Measurements from ENCODE around the gene ARHGAP10. TPM values are rescaled to one million over a fixed set of nuclear protein-coding genes. Genes with fewer than 3 reads are reported as not detected.
"Not testable (repeated sequence)": the region's sequence is repeated elsewhere in the genome, so short reads cannot be mapped to it uniquely, and the experiment has no call there.

Gene ARHGAP10
- total and polyA plus RNA-seq, 2 donors (not counting 1 experiment from before 2014, with no cell fraction given): 0.10 to 0.34 TPM

DNA sequence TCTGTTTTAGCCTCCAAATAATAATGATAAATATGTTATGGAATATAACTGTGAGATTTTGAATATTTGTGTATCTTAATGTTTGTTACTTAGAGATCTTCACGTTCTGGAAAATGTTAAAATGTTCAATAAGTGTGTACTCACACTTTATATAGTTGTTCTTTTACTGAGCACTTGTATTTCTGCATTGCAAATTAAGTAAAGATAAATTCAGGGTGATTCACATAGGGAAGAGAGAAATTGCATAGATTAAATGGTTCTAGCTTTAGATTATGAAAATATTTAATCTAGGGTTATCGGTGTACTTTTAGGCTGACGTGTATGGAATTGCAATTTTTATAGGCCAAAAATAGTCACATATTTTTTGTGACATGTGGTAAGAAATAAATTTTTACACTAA, 148.6 kb downstream of the ARHGAP10 start:
- Histone ChIP-seq H3K27ac (ENCODE audit: low read length in 2 of 2) (no peak overlapping the region), H3K4me2 (replicated peaks; ENCODE audit: low read depth, low read length, poor library complexity, severe bottlenecking) (no peak overlapping the region)

DNA sequence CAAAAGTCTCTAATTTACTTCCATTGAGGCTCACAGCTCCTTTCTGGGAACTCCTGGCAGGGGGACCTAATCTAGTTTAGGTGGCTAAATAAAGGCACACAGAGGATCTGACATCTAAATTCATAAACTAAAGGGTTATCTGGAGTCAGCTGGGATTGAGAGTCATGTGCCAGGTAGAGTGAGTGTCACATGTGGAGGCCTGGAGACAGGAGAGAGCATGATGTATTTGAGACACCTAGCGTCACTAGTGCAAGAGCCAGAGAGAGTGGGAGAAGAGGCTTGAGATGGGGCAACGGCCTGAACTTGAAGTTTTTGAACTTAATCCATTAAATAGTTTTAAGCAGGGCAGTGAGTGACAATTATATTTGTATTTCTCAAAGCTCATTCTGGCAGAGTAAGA, 152.6 kb downstream of the ARHGAP10 start:
- no peak overlapping the region for H3K9ac ChIP-seq (ENCODE audit: low read length)
- Mint-ChIP-seq H3K4me3 (no peak overlapping the region), H3K9me3 (ENCODE audit: insufficient read depth) (peaks cover 4% of the 10 kb centered on the region), H3K27me3 (no peaks in the 10 kb centered on the region), H3K27ac (no peak overlapping the region), H3K4me1 (no peaks in the 10 kb centered on the region)
- H2AFZ ChIP-seq (ENCODE audit: insufficient read depth, low read depth, low read length, poor library complexity, severe bottlenecking): no peak overlapping the region
- ChIA-PET CTCF (interaction anchor here (2.8 kb wide), 1 partner anchor 17 kb away, joined by 10 read pairs; no protein-coding TSS in a partner anchor), POLR2A (no interaction called here)
- no peak overlapping the region for H3K4me2 ChIP-seq (replicated peaks; ENCODE audit: low read depth, low read length, poor library complexity, severe bottlenecking)
- H3K4me1 ChIP-seq (ENCODE audit: control insufficient read depth in 2 of 2, insufficient read depth in 2 of 2, low read length in 2 of 2): no peaks in the 10 kb centered on the region
- H3K9me3 ChIP-seq (ENCODE audit: control extremely low read depth in 1 of 3, control insufficient read depth in 2 of 3, insufficient read depth in 1 of 3, low read length in 2 of 3): no peaks in the 10 kb centered on the region
- H3K27me3 ChIP-seq (replicated peaks in 1 of 4; ENCODE audit: control extremely low read depth in 1 of 4, control insufficient read depth in 3 of 4, insufficient read depth in 4 of 4, low read length in 3 of 4): no peaks in the 10 kb centered on the region
- no peak overlapping the region for H3K4me3 ChIP-seq (ENCODE audit: control extremely low read depth in 1 of 5, extremely low read depth in 1 of 5, insufficient read depth in 1 of 5, low read depth in 2 of 5, low read length in 4 of 5)
- 93% methylated on average over 2 of the region's 2 CpGs for WGBS (ENCODE audit: insufficient coverage)
- H3K79me2 ChIP-seq (ENCODE audit: control insufficient read depth, insufficient read depth, low read length): no peaks in the 10 kb centered on the region
- no peak for ATAC-seq (ENCODE audit: low read depth)
- intact Hi-C loops (cut with micrococcal nuclease): no loop called here
- no peaks in the 10 kb centered on the region for H3K36me3 ChIP-seq (replicated peaks in 1 of 2; ENCODE audit: control extremely low read depth in 1 of 2, control insufficient read depth in 1 of 2, extremely low read depth in 1 of 2, insufficient read depth in 2 of 2, low read length in 1 of 2)
- TF ChIP-seq, protein P1, sequence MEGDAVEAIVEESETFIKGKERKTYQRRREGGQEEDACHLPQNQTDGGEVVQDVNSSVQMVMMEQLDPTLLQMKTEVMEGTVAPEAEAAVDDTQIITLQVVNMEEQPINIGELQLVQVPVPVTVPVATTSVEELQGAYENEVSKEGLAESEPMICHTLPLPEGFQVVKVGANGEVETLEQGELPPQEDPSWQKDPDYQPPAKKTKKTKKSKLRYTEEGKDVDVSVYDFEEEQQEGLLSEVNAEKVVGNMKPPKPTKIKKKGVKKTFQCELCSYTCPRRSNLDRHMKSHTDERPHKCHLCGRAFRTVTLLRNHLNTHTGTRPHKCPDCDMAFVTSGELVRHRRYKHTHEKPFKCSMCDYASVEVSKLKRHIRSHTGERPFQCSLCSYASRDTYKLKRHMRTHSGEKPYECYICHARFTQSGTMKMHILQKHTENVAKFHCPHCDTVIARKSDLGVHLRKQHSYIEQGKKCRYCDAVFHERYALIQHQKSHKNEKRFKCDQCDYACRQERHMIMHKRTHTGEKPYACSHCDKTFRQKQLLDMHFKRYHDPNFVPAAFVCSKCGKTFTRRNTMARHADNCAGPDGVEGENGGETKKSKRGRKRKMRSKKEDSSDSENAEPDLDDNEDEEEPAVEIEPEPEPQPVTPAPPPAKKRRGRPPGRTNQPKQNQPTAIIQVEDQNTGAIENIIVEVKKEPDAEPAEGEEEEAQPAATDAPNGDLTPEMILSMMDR (IDR thresholded peaks at IDR 0.05): no peak
- DNase-seq: no peak
- no peaks in the 10 kb centered on the region for H4K20me1 ChIP-seq (ENCODE audit: control insufficient read depth, insufficient read depth, low read length, poor library complexity, severe bottlenecking)
- H3K27ac ChIP-seq (ENCODE audit: low read length in 2 of 2): no peak overlapping the region

More for the DNA sequence above, 148.6 kb downstream of the ARHGAP10 start:
- Histone ChIP-seq H2AFZ (ENCODE audit: insufficient read depth, low read depth, low read length, poor library complexity, severe bottlenecking) (no peak overlapping the region), H4K20me1 (ENCODE audit: control insufficient read depth, insufficient read depth, low read length, poor library complexity, severe bottlenecking) (no peaks in the 10 kb centered on the region), H3K79me2 (ENCODE audit: control insufficient read depth, insufficient read depth, low read length) (no peaks in the 10 kb centered on the region), H3K4me1 (ENCODE audit: control insufficient read depth in 2 of 2, insufficient read depth in 2 of 2, low read length in 2 of 2) (no peaks in the 10 kb centered on the region), H3K4me3 (ENCODE audit: control extremely low read depth in 1 of 5, extremely low read depth in 1 of 5, insufficient read depth in 1 of 5, low read depth in 2 of 5, low read length in 4 of 5) (no peak overlapping the region), H3K27me3 (replicated peaks in 1 of 4; ENCODE audit: control extremely low read depth in 1 of 4, control insufficient read depth in 3 of 4, insufficient read depth in 4 of 4, low read length in 3 of 4) (no peaks in the 10 kb centered on the region), H3K9me3 (ENCODE audit: control extremely low read depth in 1 of 3, control insufficient read depth in 2 of 3, insufficient read depth in 1 of 3, low read length in 2 of 3) (no peaks in the 10 kb centered on the region), H3K9ac (ENCODE audit: low read length) (no peak overlapping the region), H3K36me3 (replicated peaks in 1 of 2; ENCODE audit: control extremely low read depth in 1 of 2, control insufficient read depth in 1 of 2, extremely low read depth in 1 of 2, insufficient read depth in 2 of 2, low read length in 1 of 2) (no peaks in the 10 kb centered on the region)
- peaks cover 1% of the 10 kb centered on the region for H3K9me3 Mint-ChIP-seq (ENCODE audit: insufficient read depth)
- H3K4me3 Mint-ChIP-seq: no peak overlapping the region
- no peak overlapping the region for H3K27ac Mint-ChIP-seq
- H3K27me3 Mint-ChIP-seq: no peaks in the 10 kb centered on the region
- DNase-seq: no peak
- POLR2A ChIA-PET: no interaction called here
- H3K4me1 Mint-ChIP-seq: no peaks in the 10 kb centered on the region
- CTCF ChIA-PET: interaction anchor here (7.1 kb wide), 1 partner anchor 14 kb away, joined by 48 read pairs; no protein-coding TSS in a partner anchor
- intact Hi-C loops (cut with micrococcal nuclease): no loop called here
- no CpG with 5 or more reads among the region's 3 CpGs for WGBS (ENCODE audit: insufficient coverage)
- TF ChIP-seq, protein P1 (IDR thresholded peaks at IDR 0.05): no peak
- no peak for TF ChIP-seq EZH2 (IDR thresholded peaks at IDR 0.05; ENCODE audit: borderline replicate concordance, insufficient read depth, low read depth, low read length, poor library complexity, severe bottlenecking)
- no peak for ATAC-seq (ENCODE audit: low read depth)

DNA sequence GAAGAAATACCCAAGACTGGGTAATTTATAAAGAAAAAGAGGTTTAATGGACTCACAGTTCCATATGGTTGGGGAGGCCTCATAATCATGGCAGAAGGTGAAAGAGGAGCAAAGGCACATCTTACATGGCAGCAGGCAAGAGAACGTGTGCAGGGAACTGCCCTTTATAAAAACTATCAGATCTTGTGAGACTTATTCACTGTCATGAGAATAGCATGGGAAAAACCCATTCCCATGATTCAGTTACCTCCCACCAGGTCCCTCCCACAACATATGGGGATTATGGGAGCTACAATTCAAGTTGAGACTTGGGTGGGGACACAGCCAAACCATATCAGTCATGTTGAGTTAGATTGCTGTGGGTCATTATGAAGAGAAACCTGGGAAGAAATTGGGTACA, 153.3 kb downstream of the ARHGAP10 start:
- H2AFZ ChIP-seq (ENCODE audit: insufficient read depth, low read depth, low read length, poor library complexity, severe bottlenecking); intact Hi-C loops (cut with micrococcal nuclease); H3K27me3 ChIP-seq (replicated peaks in 1 of 4; ENCODE audit: control extremely low read depth in 1 of 4, control insufficient read depth in 3 of 4, insufficient read depth in 4 of 4, low read length in 3 of 4); H3K9ac ChIP-seq (ENCODE audit: low read length); H3K27ac Mint-ChIP-seq; H3K4me2 ChIP-seq (replicated peaks; ENCODE audit: low read depth, low read length, poor library complexity, severe bottlenecking); ATAC-seq (ENCODE audit: low read depth); H3K9me3 Mint-ChIP-seq (ENCODE audit: insufficient read depth); H3K27ac ChIP-seq (ENCODE audit: low read length in 2 of 2); H3K27me3 Mint-ChIP-seq; H3K4me3 ChIP-seq (ENCODE audit: control extremely low read depth in 1 of 5, extremely low read depth in 1 of 5, insufficient read depth in 1 of 5, low read depth in 2 of 5, low read length in 4 of 5); H3K4me1 ChIP-seq (ENCODE audit: control insufficient read depth in 2 of 2, insufficient read depth in 2 of 2, low read length in 2 of 2); H3K4me3 Mint-ChIP-seq; DNase-seq; POLR2A ChIA-PET; H4K20me1 ChIP-seq (ENCODE audit: control insufficient read depth, insufficient read depth, low read length, poor library complexity, severe bottlenecking); H3K9me3 ChIP-seq (ENCODE audit: control extremely low read depth in 1 of 3, control insufficient read depth in 2 of 3, insufficient read depth in 1 of 3, low read length in 2 of 3); H3K79me2 ChIP-seq (ENCODE audit: control insufficient read depth, insufficient read depth, low read length); H3K36me3 ChIP-seq (replicated peaks in 1 of 2; ENCODE audit: control extremely low read depth in 1 of 2, control insufficient read depth in 1 of 2, extremely low read depth in 1 of 2, insufficient read depth in 2 of 2, low read length in 1 of 2); H3K4me1 Mint-ChIP-seq: not testable (repeated sequence)
- CTCF ChIA-PET: interaction anchor here (2.8 kb wide), 1 partner anchor 18 kb away, joined by 10 read pairs; no protein-coding TSS in a partner anchor
- no CpG with 5 or more reads among the region's 1 CpG for WGBS (ENCODE audit: insufficient coverage)

Measured in B cell (primary cell).